ENCODE measurements around the gene KATNAL1.

KATNAL1 gene

GRCh38 chr13:30158774-30159445, 148.4 kb downstream of the KATNAL1 start:
- no peak for DNase-seq

GRCh38 chr13:30157616-30157993, 149.7 kb downstream of the KATNAL1 start:
- DNase-seq: no peak

GRCh38 chr13:30156826-30157615, 150.3 kb downstream of the KATNAL1 start:
- DNase-seq: no peak

- no peak for DNase-seq
These were observed 151.1 kb downstream of the KATNAL1 start for GRCh38 chr13:30156270-30156669.

GRCh38 chr13:30154931-30155330, 152.4 kb downstream of the KATNAL1 start:
- DNase-seq: no peak

GRCh38 chr13:30154531-30154930, 152.8 kb downstream of the KATNAL1 start:
- DNase-seq: no peak

GRCh38 chr13:30153545-30154426, 153.6 kb downstream of the KATNAL1 start:
- DNase-seq: no peak
